ENCODE data around the gene CCDC17. TPM values are rescaled to one million over a fixed set of nuclear protein-coding genes. Genes with fewer than 3 reads are reported as not detected.

Gene CCDC17
- total RNA-seq, 4 donors from 2014 or later: 1.3 to 3.3 (median 3.2) TPM; not detected in 1

- no peaks in the 10 kb centered on the region for H3K9me3 ChIP-seq
- TF ChIP-seq CTCF (IDR thresholded peaks at IDR 0.05) (no peak), POLR2A (IDR thresholded peaks at IDR 0.05) (no peak)
- no peak for DNase-seq
- no peak overlapping the region for H3K27ac ChIP-seq
- H3K36me3 ChIP-seq: no peaks in the 10 kb centered on the region
- intact Hi-C loops (cut with DNase I; ENCODE audit: low total_unique reads): no loop called here
- H3K4me3 ChIP-seq: no peak overlapping the region
- no peaks in the 10 kb centered on the region for H3K27me3 ChIP-seq
- peaks cover 7 to 9% of the 10 kb centered on the region in 2 donors for H3K4me1 ChIP-seq
Measured at GRCh38 chr1:45589861-45590260, 34.0 kb downstream of the CCDC17 start.

- Histone ChIP-seq H3K9me3 (no peaks in the 10 kb centered on the region), H3K4me1 (peaks cover 7 to 9% of the 10 kb centered on the region in 2 donors), H3K36me3 (no peaks in the 10 kb centered on the region), H3K4me3 (no peak overlapping the region), H3K27me3 (no peaks in the 10 kb centered on the region), H3K27ac (peak overlapping the region in 1 of 2 donors; percentile 11)
- intact Hi-C loops (cut with DNase I; ENCODE audit: low total_unique reads): no loop called here
- TF ChIP-seq POLR2A (IDR thresholded peaks at IDR 0.05): no peak
- TF ChIP-seq CTCF (IDR thresholded peaks at IDR 0.05): no peak
- DNase-seq: no peak
Measured at GRCh38 chr1:45586769-45587168, 37.1 kb downstream of the CCDC17 start.

DNA sequence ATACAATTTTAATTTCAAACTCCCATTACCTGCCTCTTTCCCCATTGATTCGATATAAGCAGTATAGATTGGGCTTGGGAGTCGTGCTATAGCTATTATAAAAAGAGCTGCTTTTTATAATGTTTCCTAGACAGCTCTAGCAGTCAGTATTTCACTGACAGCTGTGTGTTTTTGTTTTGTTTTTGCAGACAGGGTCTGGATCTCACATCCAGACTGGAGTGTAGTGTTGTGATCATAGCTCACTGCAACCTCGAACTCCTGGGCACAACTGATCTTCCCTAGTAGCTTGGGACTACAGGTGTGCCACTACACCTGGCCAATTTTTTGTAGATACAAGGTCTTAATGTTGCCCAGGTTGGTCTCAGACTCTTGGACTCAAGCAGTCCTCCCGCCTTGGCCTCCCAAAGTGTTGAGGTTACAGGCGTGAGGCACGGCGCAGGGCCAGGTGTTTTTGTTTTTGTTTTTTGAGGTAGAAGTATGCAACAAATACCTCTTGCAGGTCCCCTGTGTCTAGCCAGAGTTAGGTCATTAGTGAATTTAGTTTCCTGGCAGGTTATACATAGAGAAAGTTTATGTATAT lies 38.3 kb downstream of the CCDC17 start:
- TF ChIP-seq POLR2A (IDR thresholded peaks at IDR 0.05): no peak
- TF ChIP-seq CTCF (IDR thresholded peaks at IDR 0.05): no peak
- Histone ChIP-seq H3K27me3 (no peaks in the 10 kb centered on the region), H3K4me3 (peak overlapping the region; percentile 87 to 100), H3K9me3 (no peaks in the 10 kb centered on the region), H3K4me1 (peaks cover 7 to 9% of the 10 kb centered on the region in 2 donors), H3K36me3 (no peaks in the 10 kb centered on the region), H3K27ac (peak overlapping the region in 1 of 2 donors; percentile 96)
- intact Hi-C loops (cut with DNase I; ENCODE audit: low total_unique reads): no loop called here
- DNase-seq: no peak

DNA sequence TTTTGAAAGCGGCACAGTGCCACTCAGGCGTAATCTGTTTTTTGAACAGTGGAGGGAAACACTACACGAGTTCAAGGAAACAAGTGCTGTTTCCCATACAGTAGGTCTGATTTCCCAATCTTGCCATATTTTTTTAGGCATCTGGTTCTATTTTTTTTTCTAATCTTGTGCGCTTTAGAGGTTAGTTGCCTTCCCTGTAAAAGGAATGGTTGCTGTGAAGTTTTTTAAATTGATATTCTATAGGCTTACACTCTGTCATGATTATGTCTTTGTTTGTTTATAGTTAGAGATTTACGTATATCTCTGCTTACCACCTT lies 38.8 kb downstream of the CCDC17 start:
- intact Hi-C loops (cut with DNase I; ENCODE audit: low total_unique reads): no loop called here
- H3K27ac ChIP-seq: peak overlapping the region; percentile 92 to 96
- H3K36me3 ChIP-seq: no peaks in the 10 kb centered on the region
- no peaks in the 10 kb centered on the region for H3K27me3 ChIP-seq
- peaks cover 7 to 9% of the 10 kb centered on the region in 2 donors for H3K4me1 ChIP-seq
- H3K9me3 ChIP-seq: no peaks in the 10 kb centered on the region
- no peak for TF ChIP-seq POLR2A (IDR thresholded peaks at IDR 0.05)
- no peak for TF ChIP-seq CTCF (IDR thresholded peaks at IDR 0.05)
- H3K4me3 ChIP-seq: peak overlapping the region; percentile 87 to 100
- no peak for DNase-seq

DNA sequence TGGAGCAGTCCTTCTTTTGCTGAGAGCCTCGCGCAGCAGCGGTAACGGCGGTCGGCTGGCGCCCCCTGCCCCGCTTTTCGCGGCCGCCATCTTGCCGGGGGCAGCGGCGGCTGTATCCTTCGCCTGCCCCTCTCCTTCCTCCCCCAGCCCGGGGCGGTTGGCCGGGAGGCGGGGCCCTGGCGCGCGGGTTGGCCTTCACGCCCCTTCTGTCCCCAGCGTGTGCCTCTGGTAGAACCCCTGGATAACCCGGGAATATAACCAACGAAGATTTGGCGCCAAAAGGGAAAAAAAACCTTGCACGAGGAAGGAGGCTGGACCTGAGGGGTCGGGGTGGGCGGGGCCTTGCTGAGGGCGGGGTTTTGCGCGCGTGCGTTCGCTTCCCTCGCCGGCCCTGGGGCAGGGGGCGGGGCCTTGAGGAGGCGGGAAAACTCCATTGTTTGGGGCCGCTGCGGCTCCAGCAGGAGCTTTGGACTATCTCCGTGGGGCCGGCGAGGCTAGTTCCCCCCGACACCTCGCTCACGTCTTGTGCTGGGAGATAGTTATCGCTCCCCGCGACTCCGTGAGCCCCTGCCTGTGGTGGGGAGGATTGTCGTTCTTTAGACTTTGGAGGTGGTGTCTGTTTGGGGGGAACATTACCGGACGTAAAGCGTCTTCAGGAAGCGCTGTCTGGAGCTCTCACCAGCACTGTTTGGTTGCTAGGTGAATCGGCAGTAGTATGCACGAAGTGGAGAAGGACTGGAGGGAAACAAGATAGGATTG lies 39.3 kb downstream of the CCDC17 start:
- Histone ChIP-seq H3K27me3 (no peaks in the 10 kb centered on the region), H3K4me1 (peaks cover 7 to 9% of the 10 kb centered on the region in 2 donors), H3K4me3 (peak overlapping the region; percentile 87 to 100), H3K9me3 (no peaks in the 10 kb centered on the region), H3K27ac (peak overlapping the region; percentile 92 to 96), H3K36me3 (no peaks in the 10 kb centered on the region)
- TF ChIP-seq POLR2A (IDR thresholded peaks at IDR 0.05): peak; percentile 20 to 52
- no peak for TF ChIP-seq CTCF (IDR thresholded peaks at IDR 0.05)
- intact Hi-C loops (cut with DNase I; ENCODE audit: low total_unique reads): no loop called here
- DNase-seq: peak; percentile 83 to 85
